Liver (tissue), 9 donors: ENCODE results near the gene PATL1. TPM values are rescaled to one million over a fixed set of nuclear protein-coding genes. Genes with fewer than 3 reads are reported as not detected.
"Not testable (repeated sequence)": the region's sequence is repeated elsewhere in the genome, so short reads cannot be mapped to it uniquely, and the experiment has no call there.

Experiments used
- DNase-seq: peaks from one replicate; pipeline ENCODE4 v3.0.0-alpha.2; 2017; ENCODE audit warnings: low spot score
- H3K27ac ChIP-seq, 2 donors: one replicate each; pipeline ENCODE4 v1.7.0; 2013; ENCODE audit warnings: inconsistent platforms in 2 of 2, low read length in 2 of 2, control low read depth in 1 of 2, low read depth in 1 of 2, mild to moderate bottlenecking in 1 of 2
- H3K27me3 ChIP-seq, 4 donors: one replicate each; pipeline versions ENCODE4 v1.6.1 to v1.7.0; 2013; ENCODE audit warnings: low read length in 3 of 4, inconsistent platforms in 1 of 4, mild to moderate bottlenecking in 1 of 4, moderate library complexity in 1 of 4; ENCODE audit not compliant: control insufficient read depth in 4 of 4, insufficient read depth in 4 of 4
- H3K36me3 ChIP-seq, 4 donors: one replicate each; pipeline versions ENCODE4 v1.6.1 to v1.7.0; 2013; ENCODE audit warnings: low read length in 3 of 4, mild to moderate bottlenecking in 3 of 4, low read depth in 1 of 4, moderate library complexity in 1 of 4; ENCODE audit not compliant: control insufficient read depth in 4 of 4, insufficient read depth in 3 of 4
- H3K4me1 ChIP-seq, 4 donors: one replicate each; pipeline versions ENCODE4 v1.6.1 to v1.7.0; 2013; ENCODE audit warnings: low read length in 3 of 4, mild to moderate bottlenecking in 3 of 4, moderate library complexity in 1 of 4; ENCODE audit not compliant: control insufficient read depth in 4 of 4, insufficient read depth in 4 of 4
- H3K4me3 ChIP-seq, 3 donors: one replicate each; pipeline versions ENCODE4 v1.6.1 to v1.7.0; 2013; ENCODE audit warnings: low read length in 3 of 3, control low read depth in 1 of 3, low read depth in 1 of 3, mild to moderate bottlenecking in 1 of 3
- H3K9ac ChIP-seq, 2 donors: one replicate each; pipeline ENCODE4 v1.7.0; 2013; ENCODE audit warnings: low read length in 2 of 2, mild to moderate bottlenecking in 2 of 2, moderate library complexity in 2 of 2, control low read depth in 1 of 2, low read depth in 1 of 2
- H3K9me3 ChIP-seq, 4 donors: one replicate each; pipeline versions ENCODE4 v1.6.1 to v1.7.0; 2013; ENCODE audit warnings: low read length in 3 of 4; ENCODE audit not compliant: control insufficient read depth in 4 of 4
- ATF3 ChIP-seq: IDR thresholded peaks from 2 replicates; pipeline ENCODE4 v1.6.1; 2016; ENCODE audit warnings: antibody characterized with exemption
- CTCF ChIP-seq: fragments of 150-350 bp; IDR thresholded peaks from 2 replicates; pipeline ENCODE4 v1.5.1; 2017; ENCODE audit warnings: improper control_type of control experiment, low read depth, low read length; ENCODE audit not compliant: missing input control
- EGR1 ChIP-seq, 2 donors: IDR thresholded peaks; 2 replicates each; pipeline ENCODE4 v1.6.1; 2016 to 2018; ENCODE audit warnings: antibody characterized with exemption in 2 of 2, low read depth in 2 of 2
- FOXA1 ChIP-seq: IDR thresholded peaks from 2 replicates; pipeline ENCODE4 v1.6.1; 2016; ENCODE audit warnings: antibody characterized with exemption
- GABPA ChIP-seq, 2 donors: IDR thresholded peaks in 1 of 2; conservative IDR thresholded peaks in 1 of 2; 2 replicates each; pipeline ENCODE4 v1.6.1; 2016; ENCODE audit warnings: antibody characterized with exemption in 2 of 2, mild to moderate bottlenecking in 1 of 2, moderate library complexity in 1 of 2
- HNF4A ChIP-seq, 2 donors: conservative IDR thresholded peaks; 2 replicates each; pipeline ENCODE4 v1.6.1; 2016; ENCODE audit warnings: antibody characterized with exemption in 2 of 2, mild to moderate bottlenecking in 2 of 2
- HNF4G ChIP-seq: IDR thresholded peaks from 2 replicates; pipeline ENCODE4 v1.6.1; 2016; ENCODE audit warnings: antibody characterized with exemption
- JUND ChIP-seq, 2 donors: IDR thresholded peaks; 2 replicates each; pipeline ENCODE4 v1.6.1; 2016; ENCODE audit warnings: antibody characterized with exemption in 2 of 2
- MAX ChIP-seq: IDR thresholded peaks from 2 replicates; pipeline ENCODE4 v1.6.1; 2016; ENCODE audit warnings: antibody characterized with exemption
- NR2F2 ChIP-seq: IDR thresholded peaks from 2 replicates; pipeline ENCODE4 v1.6.1; 2016; ENCODE audit warnings: antibody characterized with exemption
- RAD21 ChIP-seq, 2 donors: IDR thresholded peaks; 2 replicates each; pipeline ENCODE4 v1.6.1; 2016; ENCODE audit warnings: antibody characterized with exemption in 2 of 2, mild to moderate bottlenecking in 2 of 2
- REST ChIP-seq: IDR thresholded peaks from 2 replicates; pipeline ENCODE4 v1.6.1; 2016; ENCODE audit warnings: antibody characterized with exemption, mild to moderate bottlenecking
- RXRA ChIP-seq, 2 donors: IDR thresholded peaks; 2 replicates each; pipeline ENCODE4 v1.6.1; 2017 to 2018; ENCODE audit warnings: antibody characterized with exemption in 2 of 2, mild to moderate bottlenecking in 1 of 2
- SP1 ChIP-seq: IDR thresholded peaks from 2 replicates; pipeline ENCODE4 v1.6.1; 2018; ENCODE audit warnings: antibody characterized with exemption, mild to moderate bottlenecking
- TAF1 ChIP-seq: conservative IDR thresholded peaks from 2 replicates; pipeline ENCODE4 v1.6.1; 2016; ENCODE audit warnings: antibody characterized with exemption, mild to moderate bottlenecking
- YY1 ChIP-seq: IDR thresholded peaks from 2 replicates; pipeline ENCODE4 v1.6.1; 2016; ENCODE audit warnings: antibody characterized with exemption, mild to moderate bottlenecking
- ZBTB33 ChIP-seq: IDR thresholded peaks from 2 replicates; pipeline ENCODE4 v1.6.1; 2016; ENCODE audit warnings: antibody characterized with exemption
- WGBS: extraction: QIAGEN DNeasy Blood & Tissue Kit; methylation state at CpG from one replicate; pipeline ENCODE4 v1.1.7; 2013; 5-methylcytosine and 5-hydroxymethylcytosine counted together
- polyA plus RNA-seq, 2 donors: library from polyadenylated mRNA; stranded (reverse) in 1 of 2; unstranded in 1 of 2; fragments of 200-250 nt in 1 of 2; fragments of >200 nt in 1 of 2; fragmentation: Nextera tagmentation in 1 of 2; extraction: Ambion mirVana in 1 of 2; gene quantifications; one replicate each; pipeline versions ENCODE4 v1.2.1 to v1.2.3, GENCODE V29; 2013 to 2015
- total RNA-seq, 2 donors: library from RNA; depleted of rRNA; stranded (reverse); fragments of >200 nt; gene quantifications; one replicate each; pipeline ENCODE4 v1.2.3, GENCODE V29; 2014
- donor health status: healthy.
- donor health status: healthy.
- donor health status: healthy.
- donor health status: healthy.
- donor health status: healthy.

PATL1 gene
- total and polyA plus RNA-seq, 4 donors = 4.9 to 14.7 (median 12.4) TPM

- H3K36me3 ChIP-seq = no peaks in the 10 kb centered on the region
- H3K27me3 ChIP-seq = no peaks in the 10 kb centered on the region
- H3K27ac ChIP-seq = no peak overlapping the region
- 92% methylated on average over 6 of the region's 6 CpGs for WGBS
- no peaks in the 10 kb centered on the region for H3K4me1 ChIP-seq
- DNase-seq = no peak
- no peak overlapping the region for H3K9ac ChIP-seq
- no peak for TF ChIP-seq SP1
- no peak for TF ChIP-seq MAX
- TF ChIP-seq HNF4A (conservative IDR thresholded peaks at IDR 0.05) = no peak
- TF ChIP-seq YY1 = no peak
- no peak for TF ChIP-seq TAF1
- TF ChIP-seq EGR1 (IDR thresholded peaks at IDR 0.05; ENCODE audit: low read depth in 2 of 2) = no peak
- no peak for TF ChIP-seq JUND (IDR thresholded peaks at IDR 0.05)
- no peak for TF ChIP-seq ATF3
- no peak for TF ChIP-seq HNF4G
- TF ChIP-seq CTCF = no peak
- no peak for TF ChIP-seq NR2F2
- no peak for TF ChIP-seq FOXA1
- TF ChIP-seq RAD21 (IDR thresholded peaks at IDR 0.05) = no peak
- no peak for TF ChIP-seq ZBTB33
- TF ChIP-seq GABPA (IDR thresholded peaks at IDR 0.05 in 1 of 2, conservative IDR thresholded peaks at IDR 0.05 in 1 of 2) = no peak
- no peak for TF ChIP-seq RXRA (IDR thresholded peaks at IDR 0.05)
- no peak for TF ChIP-seq REST
- no peaks in the 10 kb centered on the region for H3K9me3 ChIP-seq
- no peak overlapping the region for H3K4me3 ChIP-seq
Measured at GRCh38 chr11:59705294-59705693, 36.5 kb upstream of the PATL1 start.

- not testable (repeated sequence) for H3K27ac ChIP-seq, DNase-seq
- WGBS = 94% methylated on average over 1 of the region's 1 CpG
Measured at GRCh38 chr11:59703515-59703914, 34.7 kb upstream of the PATL1 start.

GRCh38 chr11:59700157-59700556, 31.3 kb upstream of the PATL1 start:
- not testable (repeated sequence) for H3K27me3 ChIP-seq, H3K27ac ChIP-seq, H3K4me3 ChIP-seq, DNase-seq, H3K4me1 ChIP-seq, H3K9ac ChIP-seq, H3K36me3 ChIP-seq, H3K9me3 ChIP-seq
- WGBS = 56% methylated on average over 4 of the region's 5 CpGs

More at GRCh38 chr11:59703515-59703914, 34.7 kb upstream of the PATL1 start:
- not testable (repeated sequence) for H3K9ac ChIP-seq, H3K4me1 ChIP-seq, H3K36me3 ChIP-seq, H3K9me3 ChIP-seq, H3K4me3 ChIP-seq, H3K27me3 ChIP-seq
